HUES48 (cell line): ENCODE results near the gene RSPH9.

ENCODE experiments used
- H3K27ac ChIP-seq: one replicate; pipeline ENCODE4 v1.7.0; 2013; ENCODE audit warnings: low read depth, low read length, inconsistent platforms
- H3K27me3 ChIP-seq: 2 replicates; pipeline ENCODE4 v1.6.1; 2013; ENCODE audit warnings: mild to moderate bottlenecking, low read length; ENCODE audit not compliant: control insufficient read depth, insufficient read depth
- H3K36me3 ChIP-seq: 2 replicates; pipeline ENCODE4 v1.6.1; 2013; ENCODE audit warnings: low read length; ENCODE audit not compliant: control insufficient read depth, insufficient read depth
- H3K4me1 ChIP-seq: 2 replicates; pipeline ENCODE4 v1.6.1; 2013; ENCODE audit warnings: mild to moderate bottlenecking, low read length; ENCODE audit not compliant: control insufficient read depth, insufficient read depth
- H3K4me3 ChIP-seq: 2 replicates; pipeline ENCODE4 v1.5.1; 2013; ENCODE audit warnings: mild to moderate bottlenecking, low read depth, low read length
- H3K9ac ChIP-seq: 2 replicates; pipeline ENCODE4 v1.6.1; 2013; ENCODE audit warnings: mild to moderate bottlenecking, low read depth, low read length, moderate library complexity
- H3K9me3 ChIP-seq: 2 replicates; pipeline ENCODE4 v1.6.1; 2013; ENCODE audit warnings: low read length; ENCODE audit not compliant: control insufficient read depth, insufficient read depth

The RSPH9 gene

GRCh38 chr6:43677759-43678158 lies 32.9 kb downstream of the RSPH9 start:
- Histone ChIP-seq H3K9me3 (no peaks in the 10 kb centered on the region), H3K4me1 (0 out of 2 replicates have a peak, but pooled peaks cover 1% of the 10 kb centered on the region), H3K9ac (no peak overlapping the region), H3K4me3 (no peak overlapping the region), H3K36me3 (peaks cover 90% of the 10 kb centered on the region), H3K27me3 (no peaks in the 10 kb centered on the region), H3K27ac (no peak overlapping the region)

GRCh38 chr6:43678341-43678740 lies 33.5 kb downstream of the RSPH9 start:
- Histone ChIP-seq H3K9ac (no peak overlapping the region), H3K4me1 (0 out of 2 replicates have a peak, but pooled peaks cover 7% of the 10 kb centered on the region), H3K9me3 (no peaks in the 10 kb centered on the region), H3K27me3 (no peaks in the 10 kb centered on the region), H3K27ac (no peak overlapping the region), H3K4me3 (no peak overlapping the region), H3K36me3 (peaks cover 86% of the 10 kb centered on the region)

GRCh38 chr6:43679057-43679456 lies 34.2 kb downstream of the RSPH9 start:
- H3K9me3 ChIP-seq = no peaks in the 10 kb centered on the region
- H3K9ac ChIP-seq = no peak overlapping the region
- H3K4me1 ChIP-seq = 0 out of 2 replicates have a peak, but pooled peaks cover 7% of the 10 kb centered on the region
- H3K27me3 ChIP-seq = no peaks in the 10 kb centered on the region
- H3K36me3 ChIP-seq = peaks cover 78% of the 10 kb centered on the region
- H3K4me3 ChIP-seq = no peak overlapping the region
- no peak overlapping the region for H3K27ac ChIP-seq

- Histone ChIP-seq H3K4me3 (no peak overlapping the region), H3K4me1 (0 out of 2 replicates have a peak, but pooled peaks cover 7% of the 10 kb centered on the region), H3K9ac (no peak overlapping the region), H3K27me3 (no peaks in the 10 kb centered on the region), H3K9me3 (no peaks in the 10 kb centered on the region), H3K36me3 (peaks cover 68% of the 10 kb centered on the region), H3K27ac (no peak overlapping the region)
Measured at GRCh38 chr6:43680308-43681200, 35.7 kb downstream of the RSPH9 start.

- Histone ChIP-seq H3K9me3 (no peaks in the 10 kb centered on the region), H3K27ac (no peak overlapping the region), H3K36me3 (peaks cover 62% of the 10 kb centered on the region), H3K27me3 (no peaks in the 10 kb centered on the region), H3K4me1 (peaks cover 10% of the 10 kb centered on the region; the same call in 1 of the 2 replicates), H3K4me3 (no peak overlapping the region), H3K9ac (no peak overlapping the region)
Measured at GRCh38 chr6:43681303-43681702, 36.5 kb downstream of the RSPH9 start.

- H3K4me3 ChIP-seq = no peak overlapping the region
- H3K4me1 ChIP-seq = peaks cover 14% of the 10 kb centered on the region; the same call in 1 of the 2 replicates
- H3K27ac ChIP-seq = no peak overlapping the region
- H3K27me3 ChIP-seq = no peaks in the 10 kb centered on the region
- H3K36me3 ChIP-seq = peaks cover 47% of the 10 kb centered on the region
- no peak overlapping the region for H3K9ac ChIP-seq
- H3K9me3 ChIP-seq = no peaks in the 10 kb centered on the region
Measured at GRCh38 chr6:43682724-43683429, 38.0 kb downstream of the RSPH9 start.

- no peak overlapping the region for H3K9ac ChIP-seq
- no peak overlapping the region for H3K4me3 ChIP-seq
Measured at GRCh38 chr6:43683708-43684455, 39.0 kb downstream of the RSPH9 start.

GRCh38 chr6:43687079-43687436 lies 42.2 kb downstream of the RSPH9 start:
- Histone ChIP-seq H3K27me3 (no peaks in the 10 kb centered on the region), H3K4me1 (peaks cover 14% of the 10 kb centered on the region; the same call in 1 of the 2 replicates), H3K4me3 (peak overlapping the region; percentile 94), H3K27ac (peak overlapping the region; percentile 80), H3K36me3 (peaks cover 8% of the 10 kb centered on the region; the same call in 1 of the 2 replicates), H3K9me3 (no peaks in the 10 kb centered on the region), H3K9ac (peak overlapping the region; percentile 87)

More at GRCh38 chr6:43683708-43684455, 39.0 kb downstream of the RSPH9 start:
- Histone ChIP-seq H3K36me3 (peaks cover 37% of the 10 kb centered on the region), H3K9me3 (no peaks in the 10 kb centered on the region), H3K4me1 (peaks cover 14% of the 10 kb centered on the region; the same call in 1 of the 2 replicates), H3K27me3 (no peaks in the 10 kb centered on the region), H3K27ac (no peak overlapping the region)

GRCh38 chr6:43687437-43688347 lies 42.9 kb downstream of the RSPH9 start, which contains the start of gene MRPS18A:
TSS of gene MRPS18A (minus strand) at chr6:43687791. CDS start at chr6:43687779, 12 bp downstream.
- peak within 1 kb of the TSS; percentile 87 for H3K9ac ChIP-seq
- H3K9me3 ChIP-seq = no peaks in the 10 kb centered on the region
- peak within 1 kb of the TSS; percentile 94 for H3K4me3 ChIP-seq
- H3K27ac ChIP-seq = peak within 1 kb of the TSS; percentile 80
- H3K36me3 ChIP-seq = 0 out of 2 replicates have a peak, but pooled peaks cover 5% of the 10 kb centered on the region
- no peaks in the 10 kb centered on the region for H3K27me3 ChIP-seq
- peaks cover 14% of the 10 kb centered on the region; the same call in 1 of the 2 replicates for H3K4me1 ChIP-seq
